ENCODE measurements around the gene SUPT3H.

The SUPT3H gene

GRCh38 chr6:44825273-44825672 is 552.5 kb downstream of the SUPT3H start:
- no peak for DNase-seq
- Histone ChIP-seq H2AFZ (ENCODE audit: insufficient read depth, low read length, poor library complexity) (no peak overlapping the region), H3K27ac (ENCODE audit: low read depth, low read length) (no peak overlapping the region), H3K18ac (ENCODE audit: low read length) (no peak overlapping the region), H2BK5ac (ENCODE audit: low read depth, low read length, poor library complexity) (no peak overlapping the region), H2AK5ac (ENCODE audit: low read length) (no peak overlapping the region), H2BK120ac (ENCODE audit: insufficient read depth, low read length, poor library complexity) (no peak overlapping the region), H3K4me1 (ENCODE audit: control insufficient read depth in 1 of 2, insufficient read depth in 2 of 2, low read length in 2 of 2) (peaks cover 0 to 3% of the 10 kb centered on the region in 2 experiments), H3K4ac (ENCODE audit: low read depth, low read length) (no peak overlapping the region), H3K23ac (ENCODE audit: low read length) (no peak overlapping the region), H3K9ac (ENCODE audit: low read length) (no peak overlapping the region), H3K4me2 (ENCODE audit: low read length) (no peak overlapping the region), H4K8ac (ENCODE audit: low read depth, low read length) (no peak overlapping the region), H4K12ac (ENCODE audit: low read depth, low read length) (no peak overlapping the region), H2BK12ac (ENCODE audit: low read length) (no peak overlapping the region), H3K14ac (ENCODE audit: low read length) (no peak overlapping the region), H4K91ac (ENCODE audit: low read depth, low read length) (no peak overlapping the region), H3K79me2 (ENCODE audit: control insufficient read depth, insufficient read depth, low read length, poor library complexity) (no peaks in the 10 kb centered on the region), H3K79me1 (ENCODE audit: low read length) (no peaks in the 10 kb centered on the region), H3K36me3 (ENCODE audit: control insufficient read depth in 1 of 2, insufficient read depth in 2 of 2, low read length in 2 of 2) (no peaks in the 10 kb centered on the region), H3K27me3 (ENCODE audit: insufficient read depth, low read length) (no peaks in the 10 kb centered on the region), H3K9me3 (ENCODE audit: insufficient read depth, low read depth, low read length) (no peaks in the 10 kb centered on the region), H3K4me3 (ENCODE audit: low read depth, low read length) (no peak overlapping the region)
- WGBS (ENCODE audit: extremely low coverage, insufficient coverage, insufficient read length), result no CpG with 5 or more reads among the region's 2 CpGs

GRCh38 chr6:44824567-44824966 is 553.2 kb downstream of the SUPT3H start:
- H2AK5ac ChIP-seq (ENCODE audit: low read length), result no peak overlapping the region
- no peaks in the 10 kb centered on the region for H3K79me1 ChIP-seq (ENCODE audit: low read length)
- no peaks in the 10 kb centered on the region for H3K27me3 ChIP-seq (ENCODE audit: insufficient read depth, low read length)
- H3K9me3 ChIP-seq (ENCODE audit: insufficient read depth, low read depth, low read length), result no peaks in the 10 kb centered on the region
- H2BK120ac ChIP-seq (ENCODE audit: insufficient read depth, low read length, poor library complexity), result no peak overlapping the region
- no peak overlapping the region for H3K23ac ChIP-seq (ENCODE audit: low read length)
- H3K9ac ChIP-seq (ENCODE audit: low read length), result no peak overlapping the region
- no peak overlapping the region for H4K8ac ChIP-seq (ENCODE audit: low read depth, low read length)
- no peak overlapping the region for H2BK5ac ChIP-seq (ENCODE audit: low read depth, low read length, poor library complexity)
- peaks cover 0 to 3% of the 10 kb centered on the region in 2 experiments for H3K4me1 ChIP-seq (ENCODE audit: control insufficient read depth in 1 of 2, insufficient read depth in 2 of 2, low read length in 2 of 2)
- H4K91ac ChIP-seq (ENCODE audit: low read depth, low read length), result no peak overlapping the region
- DNase-seq, result no peak
- H3K79me2 ChIP-seq (ENCODE audit: control insufficient read depth, insufficient read depth, low read length, poor library complexity), result no peaks in the 10 kb centered on the region
- H3K18ac ChIP-seq (ENCODE audit: low read length), result no peak overlapping the region
- H3K4me2 ChIP-seq (ENCODE audit: low read length), result no peak overlapping the region
- H3K27ac ChIP-seq (ENCODE audit: low read depth, low read length), result no peak overlapping the region
- no peak overlapping the region for H4K12ac ChIP-seq (ENCODE audit: low read depth, low read length)
- no peak overlapping the region for H3K14ac ChIP-seq (ENCODE audit: low read length)
- H2BK12ac ChIP-seq (ENCODE audit: low read length), result no peak overlapping the region
- H3K4me3 ChIP-seq (ENCODE audit: low read depth, low read length), result no peak overlapping the region
- H2AFZ ChIP-seq (ENCODE audit: insufficient read depth, low read length, poor library complexity), result no peak overlapping the region
- no peak overlapping the region for H3K4ac ChIP-seq (ENCODE audit: low read depth, low read length)
- no peaks in the 10 kb centered on the region for H3K36me3 ChIP-seq (ENCODE audit: control insufficient read depth in 1 of 2, insufficient read depth in 2 of 2, low read length in 2 of 2)

GRCh38 chr6:44820759-44821158 is 557.0 kb downstream of the SUPT3H start:
- H3K79me1 ChIP-seq (ENCODE audit: low read length), result no peaks in the 10 kb centered on the region
- H3K79me2 ChIP-seq (ENCODE audit: control insufficient read depth, insufficient read depth, low read length, poor library complexity), result no peaks in the 10 kb centered on the region
- no peaks in the 10 kb centered on the region for H3K36me3 ChIP-seq (ENCODE audit: control insufficient read depth in 1 of 2, insufficient read depth in 2 of 2, low read length in 2 of 2)
- H3K4me3 ChIP-seq (ENCODE audit: low read depth, low read length), result no peak overlapping the region
- H3K4me2 ChIP-seq (ENCODE audit: low read length), result no peak overlapping the region
- DNase-seq, result no peak
- H2BK120ac ChIP-seq (ENCODE audit: insufficient read depth, low read length, poor library complexity), result no peak overlapping the region
- H3K4me1 ChIP-seq (ENCODE audit: control insufficient read depth in 1 of 2, insufficient read depth in 2 of 2, low read length in 2 of 2), result no peaks in the 10 kb centered on the region
- H3K14ac ChIP-seq (ENCODE audit: low read length), result no peak overlapping the region
- H2AFZ ChIP-seq (ENCODE audit: insufficient read depth, low read length, poor library complexity), result no peak overlapping the region
- H3K27ac ChIP-seq (ENCODE audit: low read depth, low read length), result no peak overlapping the region
- H3K9ac ChIP-seq (ENCODE audit: low read length), result no peak overlapping the region
- no peak overlapping the region for H4K12ac ChIP-seq (ENCODE audit: low read depth, low read length)
- no CpG with 5 or more reads among the region's 3 CpGs for WGBS (ENCODE audit: extremely low coverage, insufficient coverage, insufficient read length)
- no peak overlapping the region for H3K4ac ChIP-seq (ENCODE audit: low read depth, low read length)
- H3K9me3 ChIP-seq (ENCODE audit: insufficient read depth, low read depth, low read length), result no peaks in the 10 kb centered on the region
- H3K18ac ChIP-seq (ENCODE audit: low read length), result no peak overlapping the region
- H2BK5ac ChIP-seq (ENCODE audit: low read depth, low read length, poor library complexity), result no peak overlapping the region
- no peak overlapping the region for H2BK12ac ChIP-seq (ENCODE audit: low read length)
- H3K23ac ChIP-seq (ENCODE audit: low read length), result no peak overlapping the region
- no peaks in the 10 kb centered on the region for H3K27me3 ChIP-seq (ENCODE audit: insufficient read depth, low read length)
- no peak overlapping the region for H2AK5ac ChIP-seq (ENCODE audit: low read length)
- H4K8ac ChIP-seq (ENCODE audit: low read depth, low read length), result no peak overlapping the region
- H4K91ac ChIP-seq (ENCODE audit: low read depth, low read length), result no peak overlapping the region

- no peaks in the 10 kb centered on the region for H3K79me2 ChIP-seq (ENCODE audit: control insufficient read depth, insufficient read depth, low read length, poor library complexity)
- no peak overlapping the region for H3K4me3 ChIP-seq (ENCODE audit: low read depth, low read length)
- no peak overlapping the region for H3K18ac ChIP-seq (ENCODE audit: low read length)
- WGBS (ENCODE audit: extremely low coverage, insufficient coverage, insufficient read length), result no CpG with 5 or more reads among the region's 2 CpGs
- H2BK5ac ChIP-seq (ENCODE audit: low read depth, low read length, poor library complexity), result no peak overlapping the region
- H3K79me1 ChIP-seq (ENCODE audit: low read length), result no peaks in the 10 kb centered on the region
- no peaks in the 10 kb centered on the region for H3K36me3 ChIP-seq (ENCODE audit: control insufficient read depth in 1 of 2, insufficient read depth in 2 of 2, low read length in 2 of 2)
- H4K91ac ChIP-seq (ENCODE audit: low read depth, low read length), result no peak overlapping the region
- H3K14ac ChIP-seq (ENCODE audit: low read length), result no peak overlapping the region
- H3K4me1 ChIP-seq (ENCODE audit: control insufficient read depth in 1 of 2, insufficient read depth in 2 of 2, low read length in 2 of 2), result no peaks in the 10 kb centered on the region
- H3K4ac ChIP-seq (ENCODE audit: low read depth, low read length), result no peak overlapping the region
- H2AFZ ChIP-seq (ENCODE audit: insufficient read depth, low read length, poor library complexity), result no peak overlapping the region
- no peak overlapping the region for H4K12ac ChIP-seq (ENCODE audit: low read depth, low read length)
- no peak overlapping the region for H4K8ac ChIP-seq (ENCODE audit: low read depth, low read length)
- H2AK5ac ChIP-seq (ENCODE audit: low read length), result no peak overlapping the region
- DNase-seq, result no peak
- H3K23ac ChIP-seq (ENCODE audit: low read length), result no peak overlapping the region
- no peaks in the 10 kb centered on the region for H3K9me3 ChIP-seq (ENCODE audit: insufficient read depth, low read depth, low read length)
- H2BK120ac ChIP-seq (ENCODE audit: insufficient read depth, low read length, poor library complexity), result no peak overlapping the region
- no peak overlapping the region for H3K4me2 ChIP-seq (ENCODE audit: low read length)
- no peak overlapping the region for H3K27ac ChIP-seq (ENCODE audit: low read depth, low read length)
- no peaks in the 10 kb centered on the region for H3K27me3 ChIP-seq (ENCODE audit: insufficient read depth, low read length)
- no peak overlapping the region for H2BK12ac ChIP-seq (ENCODE audit: low read length)
- no peak overlapping the region for H3K9ac ChIP-seq (ENCODE audit: low read length)
These were observed 557.4 kb downstream of the SUPT3H start for GRCh38 chr6:44820321-44820720.

GRCh38 chr6:44811456-44811855 is 566.3 kb downstream of the SUPT3H start:
- Histone ChIP-seq H3K23ac (ENCODE audit: low read length) (no peak overlapping the region), H3K27me3 (ENCODE audit: insufficient read depth, low read length) (no peaks in the 10 kb centered on the region), H3K36me3 (ENCODE audit: control insufficient read depth in 1 of 2, insufficient read depth in 2 of 2, low read length in 2 of 2) (no peaks in the 10 kb centered on the region), H2AK5ac (ENCODE audit: low read length) (no peak overlapping the region), H3K79me1 (ENCODE audit: low read length) (no peaks in the 10 kb centered on the region), H4K8ac (ENCODE audit: low read depth, low read length) (no peak overlapping the region), H3K79me2 (ENCODE audit: control insufficient read depth, insufficient read depth, low read length, poor library complexity) (no peaks in the 10 kb centered on the region), H2BK12ac (ENCODE audit: low read length) (no peak overlapping the region), H2BK5ac (ENCODE audit: low read depth, low read length, poor library complexity) (no peak overlapping the region), H2BK120ac (ENCODE audit: insufficient read depth, low read length, poor library complexity) (no peak overlapping the region), H3K4me2 (ENCODE audit: low read length) (no peak overlapping the region), H4K12ac (ENCODE audit: low read depth, low read length) (no peak overlapping the region), H3K4ac (ENCODE audit: low read depth, low read length) (no peak overlapping the region), H3K27ac (ENCODE audit: low read depth, low read length) (no peak overlapping the region), H3K4me3 (ENCODE audit: low read depth, low read length) (no peak overlapping the region), H2AFZ (ENCODE audit: insufficient read depth, low read length, poor library complexity) (no peak overlapping the region), H3K18ac (ENCODE audit: low read length) (no peak overlapping the region), H3K14ac (ENCODE audit: low read length) (no peak overlapping the region), H3K9ac (ENCODE audit: low read length) (no peak overlapping the region), H4K91ac (ENCODE audit: low read depth, low read length) (no peak overlapping the region), H3K9me3 (ENCODE audit: insufficient read depth, low read depth, low read length) (no peaks in the 10 kb centered on the region), H3K4me1 (ENCODE audit: control insufficient read depth in 1 of 2, insufficient read depth in 2 of 2, low read length in 2 of 2) (peaks cover 8 to 10% of the 10 kb centered on the region in 2 experiments)
- no peak for DNase-seq

All from trophoblast cell (in vitro differentiated cells and primary cell).